Measurements from ENCODE around the gene FRMD1. TPM values are rescaled to one million over a fixed set of nuclear protein-coding genes. Genes with fewer than 3 reads are reported as not detected.
"Not testable (repeated sequence)": the region's sequence is repeated elsewhere in the genome, so short reads cannot be mapped to it uniquely, and the experiment has no call there.

FRMD1 gene
- total RNA-seq, 1 experiment from 2014 or later = not detected

DNA sequence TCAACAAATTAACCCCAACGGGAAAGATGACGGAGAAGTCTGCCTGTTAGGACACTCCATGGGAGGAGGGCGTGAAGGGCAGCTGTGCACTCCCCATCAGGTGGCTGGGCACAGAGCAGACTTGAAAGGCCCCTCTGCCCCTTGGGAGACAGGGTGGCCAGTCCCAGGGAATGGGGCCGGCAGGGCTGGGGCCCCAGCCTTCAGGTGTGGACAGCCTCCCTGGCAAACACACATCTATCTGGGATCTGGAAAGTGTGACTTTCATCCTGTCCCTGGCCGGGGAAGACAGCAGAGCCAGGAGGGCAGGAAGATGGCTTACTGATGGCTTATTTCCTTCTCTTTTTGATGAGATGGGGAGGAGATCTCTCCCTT, 4.5 kb upstream of the FRMD1 start:
- no peak overlapping the region for H3K4me3 ChIP-seq (ENCODE audit: insufficient read depth, low read depth, low read length)
- no peaks in the 10 kb centered on the region for H3K27me3 ChIP-seq (ENCODE audit: control insufficient read depth, insufficient read depth, low read length)
- no peaks in the 10 kb centered on the region for H3K36me3 ChIP-seq (replicated peaks; ENCODE audit: control insufficient read depth, insufficient read depth, low read length)
- DNase-seq = no peak

DNA sequence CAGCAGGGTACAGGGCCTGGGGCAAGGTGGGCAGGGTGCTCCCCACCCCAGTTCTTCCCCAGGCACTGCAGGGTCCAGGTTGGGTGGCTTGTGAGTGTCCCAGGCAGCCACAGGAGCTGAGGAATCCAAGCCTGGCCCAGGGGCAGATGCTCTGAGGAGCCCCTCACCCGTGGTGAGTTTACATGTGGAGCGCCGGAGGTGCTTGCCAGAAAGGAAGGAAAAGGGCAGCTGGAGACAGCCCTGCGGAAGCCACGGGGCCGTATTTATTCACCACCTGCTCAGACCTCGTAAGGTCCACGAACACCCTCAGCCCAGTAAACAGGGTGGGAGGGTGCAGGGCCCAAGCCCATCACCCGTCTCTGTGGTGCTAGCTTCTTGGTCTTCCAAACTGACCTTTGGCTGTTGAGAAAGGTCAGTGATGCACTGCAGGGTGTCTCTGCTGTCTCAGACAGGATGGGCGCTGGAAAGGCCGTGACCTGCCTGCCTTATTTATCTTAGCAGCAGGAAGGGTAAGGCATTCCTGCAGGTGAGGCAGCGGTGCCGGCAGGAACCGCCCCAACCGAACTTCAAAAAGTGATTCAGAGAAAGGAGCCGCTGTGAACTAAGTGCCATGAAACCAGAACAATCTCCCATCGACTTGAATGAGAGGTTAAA, 4.0 kb upstream of the FRMD1 start:
- Histone ChIP-seq H3K36me3 (replicated peaks; ENCODE audit: control insufficient read depth, insufficient read depth, low read length) (no peaks in the 10 kb centered on the region), H3K27me3 (ENCODE audit: control insufficient read depth, insufficient read depth, low read length) (no peaks in the 10 kb centered on the region), H3K4me3 (ENCODE audit: insufficient read depth, low read depth, low read length) (no peak overlapping the region)
- DNase-seq = no peak

DNA sequence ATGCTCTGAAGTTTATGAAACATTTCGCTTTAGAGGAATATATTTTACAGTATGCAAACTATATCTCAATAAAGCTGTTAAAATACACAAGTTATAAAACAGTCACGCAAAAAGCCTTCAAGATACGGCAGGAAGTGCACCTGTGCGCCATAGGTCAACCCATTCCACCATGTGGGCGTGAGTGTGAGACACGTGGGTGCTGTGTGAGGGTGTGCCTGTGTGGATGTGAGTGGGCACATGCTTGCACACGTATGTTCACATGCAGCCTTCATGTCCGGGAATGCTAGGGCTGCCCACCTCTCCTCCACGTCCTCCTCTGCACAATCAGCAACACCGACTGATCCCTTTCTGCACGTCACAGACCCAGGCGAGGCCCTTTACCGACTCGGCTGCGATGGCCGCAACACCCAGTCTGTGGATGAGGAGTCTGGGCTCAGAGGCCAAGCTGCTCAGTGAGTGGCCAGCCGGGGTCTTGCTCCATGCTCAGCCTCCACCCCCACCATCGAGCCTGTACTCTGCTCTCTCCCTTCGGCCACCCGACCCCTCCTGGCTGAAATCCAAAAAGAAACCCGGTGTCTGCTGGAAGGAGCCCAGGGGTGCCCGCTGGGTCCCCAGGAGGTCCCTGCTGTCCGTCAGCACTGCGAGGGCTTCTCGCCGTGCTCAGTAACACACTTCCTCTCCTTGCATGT, 3.0 kb upstream of the FRMD1 start:
- Histone ChIP-seq H3K4me3 (ENCODE audit: insufficient read depth, low read depth, low read length) (no peak overlapping the region), H3K27me3 (ENCODE audit: control insufficient read depth, insufficient read depth, low read length) (no peaks in the 10 kb centered on the region), H3K36me3 (replicated peaks; ENCODE audit: control insufficient read depth, insufficient read depth, low read length) (no peaks in the 10 kb centered on the region)
- no peak for DNase-seq

- DNase-seq = no peak
- Histone ChIP-seq H3K27me3 (ENCODE audit: control insufficient read depth, insufficient read depth, low read length) (no peaks in the 10 kb centered on the region), H3K4me3 (ENCODE audit: insufficient read depth, low read depth, low read length) (no peak overlapping the region), H3K36me3 (replicated peaks; ENCODE audit: control insufficient read depth, insufficient read depth, low read length) (no peaks in the 10 kb centered on the region)
Measured at GRCh38 chr6:168080393-168081077, 1.5 kb upstream of the FRMD1 start.

DNA sequence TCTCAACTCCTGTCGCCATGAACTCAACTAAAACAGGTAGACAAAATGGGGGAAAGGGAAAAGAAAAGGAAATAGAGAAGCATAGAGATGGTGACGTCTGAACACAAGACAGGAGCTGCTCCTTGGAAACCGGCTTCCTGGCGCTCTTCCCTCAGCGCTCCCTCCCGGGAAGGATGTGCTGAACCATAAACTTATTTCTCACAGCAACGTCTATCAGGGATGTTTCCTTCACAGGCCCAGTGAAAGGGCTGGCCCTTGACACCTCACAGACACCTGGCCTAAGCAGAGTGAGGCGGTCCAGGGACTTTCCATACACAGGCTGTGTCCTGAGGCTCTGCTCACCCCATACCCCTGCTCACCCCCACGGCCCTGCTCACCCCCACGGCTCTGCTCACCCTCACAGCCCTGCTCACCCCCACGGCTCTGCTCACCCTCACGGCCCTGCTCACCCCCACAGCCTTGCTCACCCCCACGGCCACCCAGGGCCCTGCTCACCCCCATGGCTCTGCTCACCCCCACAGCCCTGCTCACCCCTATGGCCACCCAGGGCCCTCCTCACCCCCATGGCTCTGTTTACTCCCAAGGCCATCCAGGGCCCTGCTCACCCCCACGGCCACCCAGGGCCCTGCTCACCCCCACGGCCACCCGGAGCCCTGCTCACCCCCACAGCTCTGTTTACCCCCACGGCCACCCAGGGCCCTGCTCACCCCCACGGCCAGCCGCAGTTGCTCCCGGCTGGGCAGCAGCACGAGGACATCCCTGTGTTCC, 653 bp downstream of the FRMD1 start:
- Histone ChIP-seq H3K36me3 (replicated peaks; ENCODE audit: control insufficient read depth, insufficient read depth, low read length) (no peaks in the 10 kb centered on the region), H3K4me3 (ENCODE audit: insufficient read depth, low read depth, low read length) (no peak overlapping the region), H3K27me3 (ENCODE audit: control insufficient read depth, insufficient read depth, low read length) (no peaks in the 10 kb centered on the region)
- DNase-seq = no peak

DNA sequence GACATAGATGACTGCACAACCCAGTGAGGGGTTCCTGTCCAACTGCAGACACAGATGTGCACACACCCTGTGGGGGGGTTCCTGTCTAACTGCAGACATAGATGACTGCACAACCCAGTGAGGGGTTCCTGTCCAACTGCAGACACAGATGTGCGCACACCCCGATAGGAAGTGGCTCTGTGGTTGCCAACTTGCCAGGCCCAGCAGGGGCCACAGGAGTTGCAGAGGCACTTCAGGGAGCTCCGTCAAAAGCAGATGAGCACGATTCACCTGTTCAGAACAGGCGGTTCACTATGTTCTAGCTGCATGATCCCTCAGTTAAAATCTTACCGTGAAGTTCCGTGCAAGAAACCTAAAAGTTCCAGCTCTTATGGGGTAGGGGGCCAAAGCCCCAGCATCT, 1.6 kb downstream of the FRMD1 start:
- not testable (repeated sequence) for H3K36me3 ChIP-seq (replicated peaks; ENCODE audit: control insufficient read depth, insufficient read depth, low read length); H3K4me3 ChIP-seq (ENCODE audit: insufficient read depth, low read depth, low read length); H3K27me3 ChIP-seq (ENCODE audit: control insufficient read depth, insufficient read depth, low read length); DNase-seq

GRCh38 chr6:168075787-168076202, 3.2 kb downstream of the FRMD1 start:
- H3K27me3 ChIP-seq (ENCODE audit: control insufficient read depth, insufficient read depth, low read length) = no peaks in the 10 kb centered on the region
- DNase-seq = no peak
- no peaks in the 10 kb centered on the region for H3K36me3 ChIP-seq (replicated peaks; ENCODE audit: control insufficient read depth, insufficient read depth, low read length)
- H3K4me3 ChIP-seq (ENCODE audit: insufficient read depth, low read depth, low read length) = no peak overlapping the region

- Histone ChIP-seq H3K4me3 (ENCODE audit: insufficient read depth, low read depth, low read length) (no peak overlapping the region), H3K36me3 (replicated peaks; ENCODE audit: control insufficient read depth, insufficient read depth, low read length) (no peaks in the 10 kb centered on the region), H3K27me3 (ENCODE audit: control insufficient read depth, insufficient read depth, low read length) (no peaks in the 10 kb centered on the region)
- no peak for DNase-seq
Measured at GRCh38 chr6:168075216-168075615, 3.8 kb downstream of the FRMD1 start.

- Histone ChIP-seq H3K4me3 (ENCODE audit: insufficient read depth, low read depth, low read length) (no peak overlapping the region), H3K36me3 (replicated peaks; ENCODE audit: control insufficient read depth, insufficient read depth, low read length) (no peaks in the 10 kb centered on the region), H3K27me3 (ENCODE audit: control insufficient read depth, insufficient read depth, low read length) (no peaks in the 10 kb centered on the region)
- no peak for DNase-seq
Measured at GRCh38 chr6:168073937-168074730, 4.9 kb downstream of the FRMD1 start.

DNA sequence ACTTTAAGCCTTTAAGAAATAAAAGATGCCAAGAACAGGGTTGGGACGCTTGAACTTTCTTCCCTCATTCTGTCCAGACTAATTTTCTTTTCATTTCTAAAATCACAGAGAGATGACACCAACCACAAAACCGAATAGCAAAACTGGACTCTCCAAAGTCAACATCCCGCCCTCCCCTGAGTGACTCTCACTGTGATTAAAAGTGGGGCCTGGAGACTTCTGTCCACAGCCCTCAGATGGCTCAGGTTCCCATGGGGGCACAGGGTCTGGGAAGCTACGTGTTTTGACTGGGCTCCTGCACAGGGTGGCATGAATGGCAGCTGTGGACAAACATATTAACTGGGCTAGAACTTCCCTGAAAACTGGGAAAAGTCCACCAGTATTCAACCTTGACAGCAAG, 6.3 kb downstream of the FRMD1 start:
- no peak for DNase-seq

DNA sequence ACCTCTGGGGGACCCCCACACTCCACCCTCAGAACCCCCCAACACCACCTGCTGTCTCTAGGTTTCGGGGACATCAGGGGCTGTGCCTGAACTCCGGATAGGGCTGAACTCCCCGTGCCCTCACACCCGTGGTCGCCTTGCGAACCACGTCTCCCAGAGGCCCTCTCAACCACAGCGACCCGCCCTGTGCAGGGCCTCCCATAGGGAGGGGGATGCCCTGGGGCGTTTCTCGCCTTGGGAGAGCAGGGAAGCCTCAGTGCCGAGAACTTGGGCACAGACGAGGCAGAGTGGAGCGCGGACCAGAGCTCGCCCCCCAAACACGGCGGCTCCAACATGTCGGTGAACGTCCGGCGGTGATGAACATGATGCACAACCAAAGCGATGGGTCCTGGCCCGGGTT, 6.8 kb downstream of the FRMD1 start:
- Histone ChIP-seq H3K27me3 (ENCODE audit: control insufficient read depth, insufficient read depth, low read length) (no peaks in the 10 kb centered on the region), H3K4me3 (ENCODE audit: insufficient read depth, low read depth, low read length) (no peak overlapping the region), H3K36me3 (replicated peaks; ENCODE audit: control insufficient read depth, insufficient read depth, low read length) (no peaks in the 10 kb centered on the region)
- DNase-seq = no peak

More for the DNA sequence above, 6.3 kb downstream of the FRMD1 start:
- Histone ChIP-seq H3K4me3 (ENCODE audit: insufficient read depth, low read depth, low read length) (no peak overlapping the region), H3K36me3 (replicated peaks; ENCODE audit: control insufficient read depth, insufficient read depth, low read length) (no peaks in the 10 kb centered on the region), H3K27me3 (ENCODE audit: control insufficient read depth, insufficient read depth, low read length) (no peaks in the 10 kb centered on the region)

- no peaks in the 10 kb centered on the region for H3K27me3 ChIP-seq (ENCODE audit: control insufficient read depth, insufficient read depth, low read length)
- DNase-seq = peak; percentile 96
- no peak overlapping the region for H3K4me3 ChIP-seq (ENCODE audit: insufficient read depth, low read depth, low read length)
- H3K36me3 ChIP-seq (replicated peaks; ENCODE audit: control insufficient read depth, insufficient read depth, low read length) = no peaks in the 10 kb centered on the region
Measured at GRCh38 chr6:168071620-168072019, 7.4 kb downstream of the FRMD1 start.

DNA sequence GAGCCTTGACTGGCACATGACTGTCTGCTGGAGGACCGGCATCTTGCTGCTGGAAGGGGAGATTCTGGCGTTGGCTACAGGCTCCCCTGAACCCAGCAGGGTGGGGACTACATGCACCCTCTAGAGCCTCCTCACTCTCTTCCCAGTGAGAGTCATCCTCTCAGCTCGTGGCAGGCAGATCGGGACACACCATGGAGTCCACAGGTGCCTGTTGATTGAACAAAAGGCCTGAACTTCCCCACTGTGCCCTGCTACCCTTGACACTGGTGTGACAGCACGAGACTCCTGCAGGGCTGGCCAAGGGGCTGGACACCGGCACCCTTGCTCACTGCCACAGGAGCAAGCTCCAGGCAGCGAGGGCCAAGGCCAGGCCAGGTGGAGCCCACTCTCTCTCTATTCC, 8.2 kb downstream of the FRMD1 start:
- Histone ChIP-seq H3K27me3 (ENCODE audit: control insufficient read depth, insufficient read depth, low read length) (no peaks in the 10 kb centered on the region), H3K4me3 (ENCODE audit: insufficient read depth, low read depth, low read length) (no peak overlapping the region), H3K36me3 (replicated peaks; ENCODE audit: control insufficient read depth, insufficient read depth, low read length) (no peaks in the 10 kb centered on the region)
- DNase-seq = no peak
